GM12875 (cell line): ENCODE results near the gene TOPBP1.
"Not testable (repeated sequence)": the region's sequence is repeated elsewhere in the genome, so short reads cannot be mapped to it uniquely, and the experiment has no call there.

Source experiments
- H3K4me3 ChIP-seq: one replicate; pipeline ENCODE4 v1.5.1; 2011; ENCODE audit warnings: low read depth, low read length, control low read depth
- TF ChIP-seq, protein P1 (sequence below): IDR thresholded peaks from 2 replicates; pipeline ENCODE4 v1.5.1; 2011; ENCODE audit warnings: low read depth, mild to moderate bottlenecking, control low read depth, inconsistent platforms, low read length, moderate library complexity, borderline replicate concordance; ENCODE audit not compliant: insufficient read depth

Gene TOPBP1

DNA sequence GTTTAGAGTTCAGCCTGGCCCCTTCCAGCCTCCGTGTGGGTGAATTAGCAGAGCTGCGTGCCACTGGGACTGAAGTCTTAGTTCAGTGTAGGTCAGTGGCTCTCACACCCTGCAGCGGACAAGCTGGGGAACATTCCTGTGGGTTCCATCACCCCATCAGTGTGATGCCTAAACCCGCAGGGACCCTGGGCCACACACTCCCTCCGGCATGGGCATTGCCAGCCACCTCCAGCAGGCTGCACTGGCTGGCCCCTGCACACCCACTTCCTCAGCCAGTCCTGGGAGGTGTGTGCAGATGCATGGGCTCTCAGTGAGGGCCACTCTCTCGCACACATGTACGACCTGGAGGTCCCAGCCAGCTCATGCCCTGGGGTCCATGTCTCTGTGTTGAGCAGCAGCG lies 32.1 kb upstream of the TOPBP1 start:
- TF ChIP-seq, protein P1, sequence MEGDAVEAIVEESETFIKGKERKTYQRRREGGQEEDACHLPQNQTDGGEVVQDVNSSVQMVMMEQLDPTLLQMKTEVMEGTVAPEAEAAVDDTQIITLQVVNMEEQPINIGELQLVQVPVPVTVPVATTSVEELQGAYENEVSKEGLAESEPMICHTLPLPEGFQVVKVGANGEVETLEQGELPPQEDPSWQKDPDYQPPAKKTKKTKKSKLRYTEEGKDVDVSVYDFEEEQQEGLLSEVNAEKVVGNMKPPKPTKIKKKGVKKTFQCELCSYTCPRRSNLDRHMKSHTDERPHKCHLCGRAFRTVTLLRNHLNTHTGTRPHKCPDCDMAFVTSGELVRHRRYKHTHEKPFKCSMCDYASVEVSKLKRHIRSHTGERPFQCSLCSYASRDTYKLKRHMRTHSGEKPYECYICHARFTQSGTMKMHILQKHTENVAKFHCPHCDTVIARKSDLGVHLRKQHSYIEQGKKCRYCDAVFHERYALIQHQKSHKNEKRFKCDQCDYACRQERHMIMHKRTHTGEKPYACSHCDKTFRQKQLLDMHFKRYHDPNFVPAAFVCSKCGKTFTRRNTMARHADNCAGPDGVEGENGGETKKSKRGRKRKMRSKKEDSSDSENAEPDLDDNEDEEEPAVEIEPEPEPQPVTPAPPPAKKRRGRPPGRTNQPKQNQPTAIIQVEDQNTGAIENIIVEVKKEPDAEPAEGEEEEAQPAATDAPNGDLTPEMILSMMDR = no peak
- H3K4me3 ChIP-seq = no peak overlapping the region

DNA sequence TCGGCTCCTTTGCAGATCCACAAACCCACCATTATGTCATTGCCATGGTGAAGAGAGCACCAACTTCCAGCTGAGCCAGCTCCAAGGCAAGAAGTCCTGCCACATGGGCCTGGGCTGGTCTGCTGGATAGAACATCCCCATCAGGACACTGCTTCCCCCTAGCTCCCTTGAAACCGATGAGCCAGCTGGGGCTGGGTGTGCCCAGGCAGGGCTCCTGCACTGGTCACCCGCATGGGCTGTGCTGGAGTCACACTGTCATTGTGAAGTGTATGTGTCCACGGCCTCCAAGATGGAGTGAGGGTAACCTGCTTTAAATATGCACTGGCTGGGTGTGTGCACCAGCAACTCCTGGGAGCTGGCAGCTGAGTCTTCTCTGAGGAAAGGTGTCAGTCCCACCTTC lies 31.0 kb upstream of the TOPBP1 start:
- TF ChIP-seq, protein P1 = no peak
- H3K4me3 ChIP-seq = no peak overlapping the region

DNA sequence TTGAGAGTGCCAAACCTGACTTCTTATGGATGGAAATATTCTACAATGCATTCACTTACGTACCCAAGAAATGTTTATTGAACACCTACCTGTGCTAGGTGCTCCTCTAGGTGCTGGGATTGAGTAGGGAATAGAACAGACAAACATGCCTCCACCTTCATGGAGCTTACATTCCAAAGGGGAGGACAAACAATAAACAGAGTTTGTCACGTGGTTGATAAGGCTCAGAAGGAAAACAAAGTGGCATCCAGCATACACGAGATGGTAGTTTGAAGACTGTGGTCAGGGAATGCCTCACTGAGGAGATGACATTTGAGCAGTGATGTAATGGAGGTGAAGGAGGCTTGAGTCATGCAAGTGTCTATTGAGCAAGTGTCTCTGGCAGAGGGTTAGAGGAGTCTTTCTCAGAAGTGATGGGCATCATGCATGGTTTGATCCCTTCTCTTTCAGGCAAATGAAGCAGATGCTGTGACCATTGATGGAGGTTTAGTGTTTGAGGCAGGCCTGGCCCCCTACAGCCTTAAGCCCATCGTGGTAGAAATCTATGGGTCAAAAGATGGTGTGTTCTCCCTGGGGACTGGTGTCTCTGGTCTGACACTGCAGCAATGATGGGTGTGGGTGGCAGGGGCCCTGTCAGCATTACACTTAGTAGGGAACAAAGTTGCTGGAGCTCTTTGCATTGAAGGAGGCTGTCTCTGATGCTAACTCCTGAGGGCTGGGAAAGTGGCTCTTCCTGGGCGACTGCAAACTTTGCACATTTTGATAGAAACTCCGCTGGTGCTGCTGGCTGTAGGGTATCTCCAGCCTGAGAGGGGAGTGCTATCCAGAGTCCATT lies 29.7 kb upstream of the TOPBP1 start:
- TF ChIP-seq, protein P1 = no peak
- H3K4me3 ChIP-seq = no peak overlapping the region

DNA sequence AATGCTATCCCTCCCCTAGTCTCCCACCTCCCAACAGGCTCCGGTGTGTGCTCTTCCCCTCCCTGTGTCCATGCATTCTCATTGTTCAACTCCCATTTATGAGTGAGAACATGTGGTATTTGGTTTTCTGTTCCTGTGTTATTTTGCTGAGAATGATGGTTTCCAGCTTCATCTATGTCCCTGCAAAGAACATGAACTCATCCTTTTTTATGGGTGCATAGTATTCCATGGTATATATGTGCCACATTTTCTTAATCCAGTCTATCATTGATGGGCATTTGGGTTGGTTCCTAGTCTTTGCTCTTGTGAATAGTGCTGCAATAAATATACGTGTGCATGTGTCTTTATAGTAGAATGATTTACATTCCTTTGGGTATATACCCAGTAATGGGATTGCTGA lies 16.3 kb upstream of the TOPBP1 start:
- H3K4me3 ChIP-seq = not testable (repeated sequence)

DNA sequence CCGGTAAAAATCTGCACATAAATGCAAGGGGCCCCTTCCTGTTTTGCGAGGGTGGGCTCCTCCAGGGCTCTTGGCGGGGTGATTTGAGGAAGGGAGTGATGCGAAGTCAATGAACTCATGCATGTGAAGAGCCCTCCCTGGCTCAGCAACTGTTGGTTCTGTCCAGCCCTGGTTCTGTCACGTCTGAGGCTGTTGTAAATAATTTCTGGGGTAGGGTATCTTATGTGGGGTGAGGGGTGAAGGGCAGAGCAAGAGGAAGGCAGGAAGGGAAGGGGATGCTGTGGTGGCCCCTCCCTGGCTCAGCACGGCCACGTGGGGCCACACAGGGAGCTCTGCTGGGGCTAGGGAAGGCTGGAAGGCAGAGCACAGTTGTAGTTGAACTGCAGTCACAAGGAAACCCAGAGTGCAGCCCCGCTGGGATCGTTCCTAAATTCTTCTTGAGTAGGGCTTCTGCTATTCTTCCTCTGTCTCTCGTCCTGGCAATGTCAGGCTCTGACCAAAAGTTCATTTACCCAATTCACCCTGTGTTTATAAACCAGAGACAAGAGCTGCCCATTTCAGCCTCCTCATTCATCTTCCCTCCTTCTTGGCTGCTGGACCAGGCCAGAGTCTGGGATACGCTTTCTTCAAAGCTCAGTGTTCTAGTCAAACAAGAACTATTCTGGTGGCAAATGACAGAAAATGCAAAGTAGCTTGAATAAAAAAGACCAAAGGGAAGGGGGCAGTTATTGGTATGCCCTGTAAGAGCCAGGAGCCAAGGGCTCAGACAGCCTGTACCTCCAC lies 14.8 kb upstream of the TOPBP1 start:
- TF ChIP-seq, protein P1 = no peak
- no peak overlapping the region for H3K4me3 ChIP-seq

DNA sequence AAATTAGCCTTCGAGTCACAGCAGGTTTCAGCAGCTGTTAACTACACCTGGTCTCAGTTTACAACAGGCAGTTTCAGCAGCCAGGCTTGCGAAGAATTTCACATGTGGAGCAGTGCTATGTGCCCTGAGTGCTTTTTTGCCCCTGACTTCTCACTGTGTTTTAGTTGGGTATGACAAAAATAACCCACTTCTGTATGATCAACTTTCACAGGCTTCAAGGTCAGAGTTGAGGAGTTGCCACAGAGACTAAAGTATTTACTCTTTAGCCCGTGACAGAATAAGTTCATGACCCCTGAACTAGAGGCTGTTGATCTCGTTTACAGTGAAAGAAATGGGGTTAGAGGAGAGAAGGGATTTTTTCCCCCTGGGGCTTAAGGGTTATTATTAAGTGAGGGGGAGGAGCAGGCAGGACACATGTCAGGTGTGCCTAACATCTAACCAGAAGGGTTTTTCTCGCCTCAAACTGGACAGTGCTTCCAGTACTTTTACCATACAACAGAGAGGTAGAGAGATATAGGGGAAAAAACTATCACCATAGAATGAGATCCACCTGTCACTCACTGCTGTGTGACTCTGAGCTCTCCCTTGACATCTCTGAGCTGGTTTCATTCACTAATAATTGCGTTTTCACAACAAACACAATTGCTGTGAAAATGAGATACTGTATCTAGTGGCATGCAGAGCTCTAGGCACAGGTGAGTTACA lies 14.0 kb upstream of the TOPBP1 start:
- TF ChIP-seq, protein P1 = no peak
- no peak overlapping the region for H3K4me3 ChIP-seq

DNA sequence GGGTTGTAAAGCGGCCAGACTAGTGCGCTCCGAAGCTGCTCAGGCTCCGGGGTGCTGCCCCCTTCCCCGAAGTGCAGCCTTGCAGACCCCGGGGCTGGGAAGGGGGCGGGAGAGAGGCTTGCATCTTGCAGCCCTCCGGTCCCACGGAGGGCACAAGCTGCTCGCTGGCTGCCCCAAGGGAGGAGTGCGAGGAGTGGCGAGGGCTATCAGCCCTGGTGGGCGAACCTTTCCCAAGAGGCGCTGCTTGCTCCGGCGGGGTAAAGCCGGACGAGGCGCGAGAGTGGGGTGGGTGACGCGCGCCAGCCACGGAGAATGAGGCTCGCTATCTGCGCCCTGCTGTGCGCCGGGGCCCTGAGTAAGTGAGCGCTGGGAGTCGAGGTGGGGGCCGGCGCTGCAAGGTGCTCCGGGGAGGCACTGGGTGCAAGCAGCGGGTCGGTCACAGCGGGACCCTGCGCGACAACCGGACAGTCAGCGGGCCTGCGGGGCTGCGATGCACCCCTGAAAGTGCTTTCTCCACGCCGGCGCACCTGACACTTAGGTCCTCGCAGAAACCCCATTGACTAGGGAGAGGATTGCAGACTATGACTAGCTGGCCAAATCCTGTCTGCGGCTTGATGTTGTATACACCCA lies 12.7 kb upstream of the TOPBP1 start:
- TF ChIP-seq, protein P1 = no peak
- H3K4me3 ChIP-seq = no peak overlapping the region
